Inferior parietal cortex (tissue), 1 donor: ENCODE results near the gene FNDC3B.
"Not testable (repeated sequence)": the region's sequence is repeated elsewhere in the genome, so short reads cannot be mapped to it uniquely, and the experiment has no call there.

Experiments used
- DNase-seq: peaks from one replicate; pipeline ENCODE4 v3.0.0-alpha.2; 2016; ENCODE audit errors: extremely low spot score

FNDC3B gene

DNA sequence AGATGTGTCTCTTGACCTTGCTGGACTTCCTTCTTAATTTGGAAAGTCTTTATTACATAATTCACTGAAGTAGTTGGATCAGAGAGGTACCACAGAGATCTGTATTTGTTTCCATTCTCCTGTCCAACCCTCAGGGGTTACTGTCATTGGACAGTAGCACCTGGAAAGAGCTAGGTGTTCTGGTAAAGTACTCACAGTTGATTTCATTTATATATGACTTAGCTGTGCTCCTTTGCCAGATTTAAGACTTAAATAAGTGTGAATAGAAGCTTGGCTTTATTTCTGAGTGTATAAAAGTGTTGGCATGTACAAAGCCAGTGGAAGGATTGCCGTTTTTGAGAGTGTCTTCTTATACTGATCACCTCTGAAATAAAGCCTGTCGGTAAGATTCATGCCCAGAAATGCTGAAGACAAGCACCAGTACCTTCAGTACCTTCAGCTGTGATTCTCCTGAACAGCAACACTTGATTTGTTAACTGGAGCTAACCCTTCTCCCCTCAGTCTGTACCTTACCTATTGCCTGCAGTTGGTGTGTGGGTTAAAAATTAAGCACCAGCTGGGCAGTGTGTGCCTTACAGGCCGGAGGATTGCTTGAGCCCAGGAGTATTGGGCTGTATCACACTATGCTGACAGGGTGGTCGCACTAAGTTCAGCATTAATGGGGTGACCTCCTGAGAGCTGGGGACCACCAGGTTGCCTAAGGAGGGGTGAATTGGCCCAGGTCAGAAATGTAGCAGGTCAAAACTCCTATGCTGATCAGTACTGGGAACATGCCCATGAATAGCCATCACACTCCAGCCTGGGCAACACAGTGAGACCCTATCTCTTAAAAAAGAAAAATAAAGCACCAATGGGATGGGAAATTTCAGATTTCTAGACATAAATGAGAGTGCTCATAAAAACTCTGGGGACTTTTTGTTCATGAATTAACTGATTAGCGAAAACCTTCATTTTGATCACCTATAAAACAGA, 197.7 kb downstream of the FNDC3B start:
- no peak for DNase-seq

DNA sequence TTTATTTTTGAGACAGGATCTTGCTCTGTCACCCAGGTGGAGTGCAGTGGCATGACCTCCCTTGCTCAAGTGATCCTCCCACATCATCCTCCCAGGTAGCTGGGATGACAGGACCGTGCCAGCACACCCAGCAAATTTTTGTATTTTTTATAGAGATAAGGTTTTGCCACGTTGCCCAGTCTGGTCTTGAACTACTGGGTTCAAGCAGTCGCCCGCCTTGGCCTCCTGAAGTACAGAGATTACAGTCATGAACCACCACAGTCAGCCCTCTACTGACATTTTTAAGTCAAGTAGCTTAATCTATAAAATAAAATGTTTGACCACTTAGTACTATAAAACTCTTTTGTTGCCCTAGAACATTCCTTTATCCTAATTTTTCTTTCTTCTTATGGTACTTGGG, 198.8 kb downstream of the FNDC3B start:
- no peak for DNase-seq

DNA sequence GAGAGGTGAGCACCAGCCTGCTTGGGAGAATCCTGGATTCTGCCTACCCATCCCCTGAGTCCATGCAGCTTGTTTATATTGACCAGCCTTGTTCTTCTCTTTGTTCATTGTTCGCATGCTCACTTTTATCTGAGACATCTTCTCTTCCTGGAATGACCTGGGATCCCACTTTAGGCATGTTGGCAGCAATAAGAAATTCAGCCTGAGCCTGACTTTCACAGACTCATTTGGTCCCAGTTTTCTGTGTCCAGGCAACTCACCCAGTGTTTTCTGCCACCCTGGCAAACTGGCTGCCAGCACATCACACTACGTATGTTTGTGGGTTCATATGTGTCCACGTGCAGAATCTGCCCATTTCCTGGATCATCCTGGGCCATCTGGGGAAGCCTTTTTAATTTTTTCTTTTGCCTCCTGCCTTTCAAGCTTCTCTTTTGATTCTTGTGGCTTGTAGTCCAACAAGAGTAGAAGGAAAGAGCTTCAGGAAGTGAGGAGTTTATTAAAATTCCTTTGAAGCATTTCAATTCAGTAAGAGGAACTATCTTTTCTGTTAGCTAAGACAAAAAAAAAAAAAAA, 199.9 kb downstream of the FNDC3B start:
- DNase-seq: no peak

DNA sequence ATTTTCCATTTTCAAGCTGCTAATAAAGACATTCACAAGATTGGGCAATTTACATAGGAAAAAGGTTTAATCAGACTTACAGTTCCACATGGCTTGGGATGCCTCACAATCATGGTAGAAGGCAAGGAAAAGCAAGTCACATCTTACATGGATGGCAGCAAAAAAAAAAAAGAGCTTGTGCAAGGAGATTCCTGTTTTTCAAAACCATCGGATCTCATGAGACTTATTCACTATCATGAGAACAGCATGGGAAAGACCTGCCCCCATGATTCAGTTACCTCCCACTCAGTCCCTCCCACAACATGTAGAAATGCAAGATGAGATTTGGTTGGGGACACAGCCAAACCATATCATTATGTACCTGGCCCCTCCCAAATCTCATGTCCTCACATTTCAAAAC, 202.0 kb downstream of the FNDC3B start:
- no peak for DNase-seq

DNA sequence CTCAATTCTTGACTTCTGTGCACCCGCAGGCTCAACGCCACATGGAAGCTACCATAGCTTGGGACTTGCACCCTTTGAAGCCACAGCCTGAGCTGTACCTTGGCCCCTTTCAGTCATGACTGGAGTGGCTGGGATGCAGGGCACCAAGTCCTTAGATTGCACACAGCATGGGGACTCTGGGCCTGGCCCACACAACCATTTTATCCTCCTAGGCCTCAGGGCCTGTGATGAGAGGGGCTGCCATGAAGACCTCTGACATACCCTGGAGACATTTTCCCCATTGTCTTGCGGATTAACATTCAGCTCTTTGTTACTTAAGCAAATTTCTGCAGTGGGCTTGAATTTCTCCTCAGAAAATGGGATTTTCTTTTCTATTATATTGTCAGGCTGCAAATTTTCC, 203.1 kb downstream of the FNDC3B start:
- DNase-seq: not testable (repeated sequence)

DNA sequence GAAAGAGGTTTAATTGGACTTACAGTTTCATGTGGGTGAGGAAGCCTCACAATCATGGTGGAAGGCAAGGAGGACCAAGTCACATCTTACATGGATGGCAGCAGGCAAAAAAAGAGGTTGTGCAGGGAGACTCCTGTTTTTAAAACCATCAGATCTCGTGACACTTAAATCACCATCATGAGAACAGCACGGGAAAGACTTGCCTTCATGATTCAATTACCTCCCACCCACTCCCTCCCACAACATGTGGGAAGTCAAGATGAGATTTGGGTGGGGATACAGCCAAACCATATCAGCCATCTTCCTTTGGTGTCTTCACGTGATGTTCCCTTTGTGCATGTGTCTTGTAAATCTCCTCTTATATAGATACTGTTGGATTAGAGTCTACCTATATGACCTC, 204.0 kb downstream of the FNDC3B start:
- DNase-seq: not testable (repeated sequence)

DNA sequence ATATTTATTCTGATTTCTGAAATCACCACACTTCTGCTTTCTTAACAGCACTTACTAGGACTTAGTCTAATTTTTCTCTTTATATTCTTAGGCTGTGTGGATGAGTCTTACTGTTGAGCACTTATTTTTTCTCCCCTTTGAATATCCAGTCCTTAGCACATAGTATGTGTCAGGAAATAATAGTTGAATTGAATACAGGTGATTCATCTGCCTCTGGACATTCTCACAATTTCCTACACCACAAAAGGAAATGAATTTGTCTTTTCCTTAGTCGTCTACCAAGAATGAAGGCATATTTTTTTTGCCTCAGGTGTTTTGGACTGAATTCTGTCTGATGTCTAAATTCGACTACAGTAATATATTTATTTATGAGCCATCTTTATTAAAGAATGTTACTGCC, 204.6 kb downstream of the FNDC3B start:
- no peak for DNase-seq

DNA sequence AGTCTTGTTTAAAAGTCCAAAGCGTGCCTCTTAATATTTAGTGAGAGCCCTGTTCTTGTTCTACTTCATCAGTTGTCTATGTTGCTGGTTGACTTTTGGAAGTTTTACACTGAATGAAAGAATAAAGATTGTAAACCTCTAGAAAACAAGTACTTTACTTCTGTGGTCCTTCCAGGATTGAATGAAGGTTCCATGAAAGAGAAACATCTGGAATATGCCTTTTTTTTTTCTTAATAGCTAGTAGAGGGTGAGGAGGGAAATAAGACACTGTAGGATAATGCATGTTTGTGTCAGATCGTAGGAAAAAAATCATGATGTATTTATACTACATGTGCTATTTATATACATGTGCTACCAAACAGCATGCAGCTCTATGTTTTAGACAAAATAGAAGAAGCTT, 205.9 kb downstream of the FNDC3B start:
- DNase-seq: no peak

DNA sequence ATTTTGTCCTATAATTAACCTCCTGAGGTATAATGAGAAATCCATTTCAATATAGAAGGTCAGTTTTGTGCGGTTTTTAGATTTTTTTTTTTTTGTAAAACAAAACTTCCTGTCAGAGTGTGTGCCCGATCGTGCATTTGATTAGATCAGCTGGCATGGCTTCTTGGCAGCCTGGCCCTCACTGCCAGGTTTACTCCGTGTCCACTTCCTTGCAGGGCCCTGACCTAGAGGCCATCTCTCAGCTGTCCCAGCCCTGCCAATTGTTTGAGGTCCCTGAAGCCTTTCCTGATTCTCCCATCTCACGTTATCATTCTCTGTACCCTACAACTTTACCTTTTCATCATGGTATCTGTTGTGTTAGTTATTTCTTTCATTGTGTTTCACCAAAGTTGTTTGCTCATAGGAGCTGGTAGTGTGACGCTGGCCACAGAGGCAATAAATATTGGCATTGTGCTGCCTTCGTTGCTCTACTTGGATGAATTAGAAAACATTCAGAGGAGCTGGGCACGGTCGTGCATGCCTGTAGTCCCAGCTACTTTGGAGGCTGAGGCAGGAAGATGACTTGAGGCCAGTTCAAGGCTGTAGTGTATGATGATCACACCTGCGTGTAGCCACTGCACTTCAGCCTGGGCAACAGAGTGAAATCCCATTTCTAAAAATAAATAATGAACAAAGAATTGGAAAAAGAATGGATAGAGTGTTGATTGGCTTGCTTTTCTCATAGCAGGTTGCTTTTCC, 206.9 kb downstream of the FNDC3B start:
- no peak for DNase-seq

DNA sequence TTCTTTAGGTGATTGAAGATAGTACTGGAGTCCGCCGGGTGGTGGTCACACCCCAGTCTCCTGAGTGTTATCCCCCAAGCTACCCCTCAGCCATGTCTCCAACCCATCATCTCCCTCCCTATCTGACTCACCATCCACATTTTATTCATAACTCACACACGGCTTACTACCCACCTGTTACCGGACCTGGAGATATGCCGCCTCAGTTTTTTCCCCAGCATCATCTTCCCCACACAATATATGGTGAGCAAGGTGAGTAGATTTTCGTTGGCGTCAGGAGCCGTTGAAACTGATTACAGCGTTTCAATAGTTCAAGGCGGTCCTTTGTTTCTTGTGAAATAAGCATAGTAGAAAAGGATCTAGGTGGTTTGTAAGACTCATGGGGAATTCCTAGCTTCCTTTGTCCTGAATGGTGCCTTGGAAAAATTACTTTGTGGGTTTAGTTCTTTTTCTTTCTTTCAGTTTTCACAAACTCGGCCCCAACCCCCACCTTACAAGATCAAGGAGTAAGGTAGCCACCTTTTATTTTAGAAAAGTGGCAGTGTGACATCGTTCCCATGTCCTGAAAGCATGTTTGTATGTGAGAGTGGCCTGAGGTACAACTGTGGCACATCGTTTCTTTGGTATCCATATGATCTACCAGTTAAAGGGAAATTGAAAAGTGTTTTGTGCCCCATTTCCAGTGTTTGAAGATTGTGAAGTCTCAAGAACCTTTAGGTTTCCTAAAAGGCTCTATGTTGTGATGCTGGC, 208.3 kb downstream of the FNDC3B start:
- no peak for DNase-seq

DNA sequence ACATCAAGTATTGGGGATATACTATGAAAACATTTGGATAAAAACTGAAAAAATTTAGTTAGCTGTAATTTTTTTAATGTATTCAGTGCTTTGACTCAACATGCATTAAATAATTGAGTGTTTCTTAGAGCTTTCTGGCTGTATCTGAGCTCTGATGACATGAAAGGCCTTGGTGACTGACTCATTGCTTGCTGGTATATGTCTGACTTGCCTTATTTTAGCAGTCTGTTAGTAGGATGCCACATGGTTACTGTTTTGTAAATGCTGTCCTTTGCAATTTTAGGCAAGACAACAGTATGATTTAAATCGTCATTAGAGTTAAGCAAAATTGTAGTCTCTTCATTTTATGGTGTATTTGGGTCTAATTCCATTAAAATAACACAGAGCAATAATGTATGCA, 209.7 kb downstream of the FNDC3B start:
- DNase-seq: no peak

DNA sequence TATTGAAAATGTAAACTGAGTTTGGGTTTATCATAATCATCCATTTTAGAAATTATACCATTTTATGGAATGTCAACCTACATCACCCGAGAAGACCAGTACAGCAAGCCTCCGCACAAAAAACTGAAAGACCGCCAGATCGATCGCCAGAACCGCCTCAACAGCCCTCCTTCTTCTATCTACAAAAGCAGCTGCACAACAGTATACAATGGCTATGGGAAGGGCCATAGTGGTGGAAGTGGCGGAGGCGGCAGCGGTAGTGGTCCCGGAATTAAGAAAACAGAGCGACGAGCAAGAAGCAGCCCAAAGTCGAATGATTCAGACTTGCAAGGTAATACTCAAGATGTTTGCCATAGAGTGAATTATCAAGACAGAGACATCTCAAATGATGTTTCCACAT, 211.8 kb downstream of the FNDC3B start:
- no peak for DNase-seq

DNA sequence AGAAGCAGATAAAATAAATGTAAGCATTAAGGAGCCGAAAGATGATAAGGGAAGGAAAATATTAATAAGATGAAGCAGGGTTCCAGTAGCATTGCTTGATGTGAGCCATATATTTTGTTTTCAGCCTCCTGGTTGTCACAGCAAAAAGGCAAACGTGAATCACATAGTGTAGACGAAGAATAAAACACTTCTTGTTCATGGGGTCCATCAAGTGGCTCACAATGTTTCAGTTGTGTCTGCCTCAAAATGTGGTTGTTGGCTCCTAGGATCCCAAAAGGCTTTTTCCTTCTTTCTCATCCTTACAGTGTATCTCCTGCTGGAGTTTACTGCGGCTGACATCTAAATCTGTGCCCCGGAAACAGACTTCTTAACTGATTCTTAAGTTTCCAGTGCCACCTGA, 213.8 kb downstream of the FNDC3B start:
- DNase-seq: no peak

DNA sequence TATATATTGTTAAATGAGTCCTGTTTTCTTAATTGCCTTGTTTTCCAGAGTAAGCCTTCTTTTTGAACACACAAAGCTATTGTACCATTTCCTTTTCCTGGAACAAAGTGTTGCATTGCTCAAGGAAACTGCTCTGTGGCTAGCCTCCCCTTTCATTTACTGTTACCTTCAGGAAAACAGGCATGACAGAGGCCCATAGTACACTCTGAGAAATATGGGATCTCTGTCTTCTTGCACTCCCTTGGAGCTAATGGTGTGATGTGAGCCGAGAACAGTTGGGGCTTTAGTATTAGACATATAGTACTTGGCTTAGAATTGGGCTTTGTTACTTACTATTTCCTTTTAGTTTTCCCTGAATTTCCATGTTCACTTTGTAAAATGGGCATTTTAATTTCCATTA, 215.2 kb downstream of the FNDC3B start:
- no peak for DNase-seq

DNA sequence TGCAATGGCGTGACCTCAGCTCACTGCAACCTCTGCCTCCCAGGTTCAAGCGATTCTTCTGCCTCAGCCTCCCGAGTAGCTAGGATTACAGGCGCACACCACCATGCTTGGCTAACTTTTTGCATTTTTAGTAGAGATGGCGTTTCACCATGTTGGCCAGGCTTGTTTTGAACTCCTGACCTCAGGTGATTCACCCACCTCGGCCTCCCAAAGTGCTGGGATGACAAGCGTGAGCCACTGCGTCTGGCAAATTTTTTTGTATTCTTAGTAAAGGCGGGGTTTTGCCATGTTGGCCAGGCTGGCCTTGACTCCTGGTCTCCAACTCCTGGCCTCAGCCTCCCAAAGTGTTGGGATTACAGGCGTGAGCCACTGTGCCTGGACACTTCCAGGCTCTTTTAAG, 215.9 kb downstream of the FNDC3B start:
- DNase-seq: not testable (repeated sequence)

DNA sequence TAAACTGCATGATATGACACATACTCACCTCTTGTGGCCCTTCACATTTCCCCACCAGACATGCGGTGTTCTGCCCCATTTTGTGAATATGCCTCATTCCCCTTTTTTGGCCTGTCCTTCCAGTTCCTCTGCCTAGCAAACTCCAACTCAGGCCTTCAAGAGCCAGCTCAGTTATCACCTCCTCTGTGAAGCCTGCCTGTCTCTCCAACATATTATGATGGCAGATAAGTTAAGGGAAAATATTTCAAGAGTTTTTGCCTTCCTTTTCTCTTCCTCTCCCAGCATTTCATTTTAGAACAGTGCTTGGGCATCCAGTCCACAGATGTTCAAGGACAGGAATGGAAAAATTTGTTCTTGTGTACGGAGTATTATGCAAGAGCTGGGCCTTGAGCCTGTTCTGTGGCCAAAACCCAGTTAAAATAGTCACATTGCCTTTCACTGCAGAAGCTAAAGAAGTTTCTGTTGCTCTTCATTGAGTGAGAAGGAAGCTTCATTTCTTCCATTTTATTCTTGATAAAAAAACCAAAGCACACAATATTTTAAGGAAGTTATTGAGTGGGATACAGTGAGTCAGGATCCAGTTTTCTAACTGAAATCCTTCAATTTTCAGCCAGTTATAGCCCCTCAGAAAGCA, 216.8 kb downstream of the FNDC3B start:
- peak; percentile 61 for DNase-seq

DNA sequence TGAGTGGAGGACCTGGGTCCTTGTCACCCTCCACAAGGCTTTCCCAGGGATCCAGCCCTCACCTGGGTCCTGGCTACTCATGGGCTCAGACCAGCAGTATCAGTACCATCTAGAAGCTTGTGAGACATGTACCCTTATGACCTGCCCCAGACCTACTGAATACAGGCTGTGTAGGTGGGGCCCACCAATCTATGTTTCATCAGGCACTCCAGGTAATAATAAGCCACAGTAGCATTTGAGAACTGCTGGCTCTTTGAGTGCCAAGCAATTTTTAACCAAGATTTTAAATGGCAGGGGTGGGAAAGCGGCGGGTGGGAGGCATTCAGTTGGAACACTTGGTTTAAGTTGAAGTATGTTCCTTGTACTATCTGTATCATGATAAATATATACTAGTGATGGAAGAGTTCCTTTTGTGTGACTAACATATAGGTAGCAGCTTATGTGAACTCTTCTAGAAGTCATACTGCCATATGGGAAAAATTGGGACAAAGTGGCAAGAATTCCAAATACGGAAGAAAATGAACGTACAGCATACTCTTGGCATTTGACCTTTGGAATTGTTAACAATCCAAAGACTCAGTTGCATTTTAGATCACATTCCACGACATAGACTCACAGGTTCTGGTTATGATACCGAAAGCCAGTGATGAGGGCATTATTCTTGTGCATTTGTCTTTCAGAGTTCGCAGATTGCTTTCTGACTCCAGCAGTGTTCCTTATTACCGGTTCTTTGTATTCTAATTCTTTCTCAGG, 218.4 kb downstream of the FNDC3B start:
- DNase-seq: no peak

DNA sequence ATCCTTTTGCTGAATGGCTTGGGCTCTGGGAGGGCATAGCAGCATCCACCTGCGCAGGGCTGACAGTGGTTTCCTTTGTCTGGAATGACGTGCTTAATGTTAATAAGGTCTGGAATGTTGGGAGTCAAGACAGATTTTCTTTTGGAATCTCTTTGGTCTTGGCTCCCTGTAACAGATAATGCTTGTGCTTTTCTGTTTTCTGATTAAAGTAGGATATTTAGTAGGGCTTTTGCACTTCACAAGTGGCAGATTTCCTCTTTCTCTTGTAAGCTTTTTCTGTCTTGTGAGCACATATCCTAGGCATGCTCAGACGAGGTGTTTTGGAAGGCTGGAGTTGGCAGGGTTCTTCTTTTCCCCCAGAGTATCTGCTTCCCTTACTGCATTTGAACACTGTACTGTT, 219.2 kb downstream of the FNDC3B start:
- DNase-seq: peak; percentile 56

DNA sequence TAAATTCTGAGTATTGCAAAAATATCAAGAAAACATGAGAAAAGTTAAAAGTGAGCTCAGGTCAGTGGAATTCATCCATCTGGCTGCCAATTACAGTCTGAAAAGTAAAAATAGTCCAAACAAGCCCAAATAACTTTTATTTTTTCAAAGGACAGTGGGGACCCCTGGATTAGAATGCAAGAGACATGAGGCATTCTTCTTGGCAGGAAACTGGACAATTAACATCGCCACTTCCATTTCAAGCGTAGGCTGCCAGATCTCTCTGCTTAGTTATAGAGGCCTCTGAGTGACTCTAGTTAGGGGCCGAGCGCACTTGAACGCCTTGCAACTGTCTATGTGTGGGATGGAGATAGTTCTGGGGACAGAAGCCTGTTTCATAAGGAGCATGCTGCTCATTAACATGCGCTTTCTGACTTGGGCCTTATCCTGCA, 219.7 kb downstream of the FNDC3B start:
- peak; percentile 25 for DNase-seq

DNA sequence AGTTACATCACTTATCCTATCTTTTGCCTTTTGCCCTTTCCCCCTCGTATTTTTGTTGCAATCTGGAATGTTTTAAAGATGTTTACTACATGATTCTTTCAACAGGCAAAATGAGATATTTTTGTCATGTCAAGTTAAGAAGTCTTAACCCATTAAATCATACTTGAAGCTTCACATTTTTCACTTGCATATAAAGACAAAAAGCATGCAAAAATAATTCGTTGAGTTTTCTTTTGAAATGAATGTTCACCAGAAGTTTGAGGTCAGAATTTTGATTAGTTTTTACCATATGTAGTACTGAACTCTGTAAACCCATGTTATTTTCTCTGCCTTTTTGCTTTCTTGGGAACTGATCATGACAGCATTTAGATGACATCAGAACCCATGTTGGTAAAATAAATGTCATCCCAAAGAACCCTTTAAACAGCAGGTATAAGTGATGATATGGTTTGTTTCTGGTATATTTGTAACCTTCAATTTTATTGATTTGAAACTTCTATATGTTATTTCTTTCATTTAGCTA, 220.4 kb downstream of the FNDC3B start:
- DNase-seq: no peak
